Kidney (tissue), 14 donors: Measurements from ENCODE around the gene COL4A3. TPM values are rescaled to one million over a fixed set of nuclear protein-coding genes. Genes with fewer than 3 reads are reported as not detected.

Source experiments
- DNase-seq, 5 donors: peaks; one replicate each; pipeline ENCODE4 v3.0.0-alpha.2; 2013 to 2020
- FAIRE-seq: peaks from 2 replicates; lab custom pipeline; 2012; peaks lifted over from hg19 to GRCh38; lab: Jason Lieb, UNC
- H3K27ac ChIP-seq, 2 donors: one replicate each; pipeline ENCODE4 v1.7.0; 2013; ENCODE audit warnings: low read depth in 2 of 2, low read length in 2 of 2, inconsistent platforms in 1 of 2
- H3K27me3 ChIP-seq: one replicate; pipeline ENCODE4 v1.7.1; 2013; ENCODE audit warnings: low read length, inconsistent platforms; ENCODE audit not compliant: control insufficient read depth, insufficient read depth
- H3K36me3 ChIP-seq, 3 donors: one replicate each; pipeline versions ENCODE4 v1.7.0 to v1.7.1; 2013; ENCODE audit warnings: low read length in 3 of 3, control low read depth in 1 of 3, inconsistent platforms in 1 of 3; ENCODE audit not compliant: insufficient read depth in 3 of 3, control insufficient read depth in 2 of 3
- H3K4me1 ChIP-seq, 3 donors: one replicate each; pipeline versions ENCODE4 v1.7.0 to v1.7.1; 2013; ENCODE audit warnings: low read length in 3 of 3, inconsistent platforms in 1 of 3, low read depth in 1 of 3; ENCODE audit not compliant: control insufficient read depth in 2 of 3, insufficient read depth in 2 of 3
- H3K4me3 ChIP-seq, 3 donors: one replicate each; pipeline versions ENCODE4 v1.7.0 to v1.8.1; 2013; ENCODE audit warnings: low read length in 3 of 3, control low read depth in 1 of 3, inconsistent platforms in 1 of 3
- H3K9ac ChIP-seq, 3 donors: one replicate each; pipeline versions ENCODE4 v1.7.0 to v1.7.1; 2013; ENCODE audit warnings: low read length in 3 of 3, control low read depth in 1 of 3, inconsistent platforms in 1 of 3
- H3K9me3 ChIP-seq, 3 donors: one replicate each; pipeline versions ENCODE4 v1.7.0 to v1.7.1; 2013; ENCODE audit warnings: low read length in 3 of 3, control low read depth in 1 of 3, inconsistent platforms in 1 of 3; ENCODE audit not compliant: control insufficient read depth in 2 of 3, insufficient read depth in 1 of 3
- CTCF ChIP-seq: IDR thresholded peaks from 3 replicates; pipeline ENCODE4 v1.5.1; 2012; ENCODE audit warnings: mild to moderate bottlenecking, moderate library complexity, borderline replicate concordance; ENCODE audit not compliant: insufficient read depth; ENCODE audit errors: extremely low read depth
- intact Hi-C: fragments of 100-400 bp; cut with DNase I; formaldehyde crosslinking; loops from one replicate; pipeline ENCODE4 v1.11.1; 2022
- polyA plus RNA-seq: library from polyadenylated mRNA; stranded (reverse); fragments of 350-450 nt; fragmentation: Illumina TruSeq; extraction: RNeasy Lipid Tissue Mini Kit (QIAGEN cat#74804); gene quantifications from one replicate; pipeline ENCODE4 v1.2.3, GENCODE V29; 2014; ENCODE audit warnings: low read depth, low replicate concordance; ENCODE audit not compliant: insufficient read depth
- total RNA-seq: library from RNA; stranded (reverse); fragmentation: NEBNext Ultra II Directional; extraction: Animal tissue kit (Norgen Biotek cat#: 25700); gene quantifications from one replicate; pipeline ENCODE4 v1.2.1, GENCODE V29; 2021
- donor health status: control.
- donor health status: control.
- donor health status: control.
- donor health status: control.
- donor health status: control.
- donor health status: DM: yes; HTN: yes; CAD: no.
- donor health status: Normal renal cell carcinoma (clear cell type).

Gene COL4A3
- total and polyA plus RNA-seq, 2 donors from 2014 or later: 20.8 to 48.8 TPM

- no peaks in the 10 kb centered on the region for H3K27me3 ChIP-seq
These were observed 46.6 kb upstream of the COL4A3 start for GRCh38 chr2:227117852-227118251.

GRCh38 chr2:227118353-227118752 is 46.1 kb upstream of the COL4A3 start:
- DNase-seq: no peak
- no peak overlapping the region for H3K9ac ChIP-seq
- intact Hi-C loops: no loop called here
- no peaks in the 10 kb centered on the region for H3K9me3 ChIP-seq
- TF ChIP-seq CTCF: no peak
- no peak overlapping the region for H3K27ac ChIP-seq
- no peak for FAIRE-seq
- H3K4me1 ChIP-seq: no peaks in the 10 kb centered on the region
- H3K27me3 ChIP-seq: no peaks in the 10 kb centered on the region
- H3K4me3 ChIP-seq: no peak overlapping the region
- H3K36me3 ChIP-seq: peaks cover 0 to 31% (median 3%) of the 10 kb centered on the region in 3 donors

More at GRCh38 chr2:227117852-227118251, 46.6 kb upstream of the COL4A3 start:
- Histone ChIP-seq H3K4me3 (no peak overlapping the region), H3K36me3 (peaks cover 0 to 31% (median 3%) of the 10 kb centered on the region in 3 donors), H3K27ac (no peak overlapping the region), H3K9ac (no peak overlapping the region), H3K9me3 (no peaks in the 10 kb centered on the region), H3K4me1 (no peaks in the 10 kb centered on the region)
- DNase-seq (no peak), FAIRE-seq (no peak)
- no peak for TF ChIP-seq CTCF
- intact Hi-C loops: no loop called here

GRCh38 chr2:227123697-227124096 is 40.7 kb upstream of the COL4A3 start:
- Histone ChIP-seq H3K9ac (no peak overlapping the region), H3K4me3 (no peak overlapping the region), H3K9me3 (no peaks in the 10 kb centered on the region), H3K4me1 (no peaks in the 10 kb centered on the region), H3K36me3 (no peaks in the 10 kb centered on the region), H3K27ac (no peak overlapping the region), H3K27me3 (peaks cover 3% of the 10 kb centered on the region)
- TF ChIP-seq CTCF: no peak
- DNase-seq (no peak), FAIRE-seq (no peak)
- intact Hi-C loops: no loop called here

GRCh38 chr2:227124811-227125210 is 39.6 kb upstream of the COL4A3 start:
- Histone ChIP-seq H3K9ac (no peak overlapping the region), H3K4me1 (no peaks in the 10 kb centered on the region), H3K36me3 (no peaks in the 10 kb centered on the region), H3K9me3 (no peaks in the 10 kb centered on the region), H3K27ac (no peak overlapping the region), H3K4me3 (no peak overlapping the region), H3K27me3 (peaks cover 3% of the 10 kb centered on the region)
- intact Hi-C loops: loop anchor here (5.0 kb wide), 1 partner anchor 112 kb away; no protein-coding TSS in a partner anchor
- TF ChIP-seq CTCF: no peak
- FAIRE-seq: no peak
- DNase-seq: peak in 1 of 5 donors; percentile 30
